MM.1S (cell line): ENCODE measurements around the gene PKIG.

Experiments used
- DNase-seq: peaks from one replicate; pipeline ENCODE4 v3.0.0-alpha.2; 2015
- H2AFZ ChIP-seq: fragments of 300-600 bp; sonication (generic); 2 replicates; pipeline ENCODE4 v1.6.0; 2016; ENCODE audit warnings: antibody characterized with exemption, low read length
- H3F3A ChIP-seq: fragments of 300-600 bp; sonication (generic); 2 replicates; pipeline ENCODE4 v1.6.1; 2016; ENCODE audit warnings: mild to moderate bottlenecking, antibody characterized with exemption, low read length, moderate library complexity, mixed read lengths; ENCODE audit not compliant: insufficient read depth
- H3K27ac ChIP-seq: fragments of 300-600 bp; sonication (generic); 2 replicates; pipeline ENCODE4 v1.5.1; 2016; ENCODE audit warnings: mild to moderate bottlenecking, low read length
- H3K27me3 ChIP-seq: fragments of 300-600 bp; sonication (generic); replicated peaks from 2 replicates; pipeline ENCODE4 v1.6.0; 2016; ENCODE audit warnings: low read length; ENCODE audit not compliant: insufficient read depth
- H3K36me3 ChIP-seq: fragments of 300-600 bp; sonication (generic); replicated peaks from 2 replicates; pipeline ENCODE4 v1.6.1; 2016; ENCODE audit warnings: mild to moderate bottlenecking, low read length, mixed read lengths; ENCODE audit not compliant: insufficient read depth
- H3K4me1 ChIP-seq: fragments of 300-600 bp; sonication (generic); 2 replicates; pipeline ENCODE4 v1.6.1; 2016; ENCODE audit warnings: low read length, mixed read lengths
- H3K4me2 ChIP-seq: fragments of 300-600 bp; sonication (generic); 2 replicates; pipeline ENCODE4 v1.6.0; 2016; ENCODE audit warnings: low read depth, low read length
- H3K4me3 ChIP-seq: fragments of 300-600 bp; sonication (generic); 2 replicates; pipeline ENCODE4 v1.5.1; 2016; ENCODE audit warnings: low read length, mixed read lengths
- H3K79me2 ChIP-seq: fragments of 300-600 bp; sonication (generic); 2 replicates; pipeline ENCODE4 v1.6.1; 2016; ENCODE audit warnings: mixed run types, low read length, mixed read lengths
- H3K9ac ChIP-seq: fragments of 300-600 bp; sonication (generic); 2 replicates; pipeline ENCODE4 v1.6.1; 2016; ENCODE audit warnings: low read length, mixed read lengths
- H3K9me2 ChIP-seq: fragments of 300-600 bp; sonication (generic); replicated peaks from 2 replicates; pipeline ENCODE4 v1.6.1; 2016; ENCODE audit warnings: mild to moderate bottlenecking, low read length, mixed read lengths; ENCODE audit not compliant: insufficient read depth
- H3K9me3 ChIP-seq: fragments of 300-600 bp; sonication (generic); replicated peaks from 2 replicates; pipeline ENCODE4 v1.6.1; 2016; ENCODE audit warnings: mild to moderate bottlenecking, low read length, mixed read lengths; ENCODE audit not compliant: insufficient read depth
- H4K20me1 ChIP-seq: fragments of 300-600 bp; sonication (generic); 2 replicates; pipeline ENCODE4 v1.6.1; 2016; ENCODE audit warnings: mild to moderate bottlenecking, low read length, moderate library complexity, mixed read lengths; ENCODE audit not compliant: insufficient read depth
- EZH2 ChIP-seq: fragments of 300-600 bp; sonication (generic); optimal IDR thresholded peaks from 2 replicates; pipeline ENCODE3; 2017; ENCODE audit warnings: low read depth, mild to moderate bottlenecking, antibody characterized with exemption, low read length, mixed read lengths
- EZH2phosphoT487 ChIP-seq: fragments of 300-600 bp; sonication (generic); IDR thresholded peaks from 2 replicates; pipeline ENCODE4 v1.6.1; 2018; ENCODE audit warnings: antibody characterized with exemption, low read length
- TF ChIP-seq, protein P1 (sequence below): fragments of 300-600 bp; sonication (generic); IDR thresholded peaks from 2 replicates; pipeline ENCODE4 v1.5.1; 2016; ENCODE audit warnings: antibody characterized with exemption, low read length, mixed read lengths

The PKIG gene

DNA sequence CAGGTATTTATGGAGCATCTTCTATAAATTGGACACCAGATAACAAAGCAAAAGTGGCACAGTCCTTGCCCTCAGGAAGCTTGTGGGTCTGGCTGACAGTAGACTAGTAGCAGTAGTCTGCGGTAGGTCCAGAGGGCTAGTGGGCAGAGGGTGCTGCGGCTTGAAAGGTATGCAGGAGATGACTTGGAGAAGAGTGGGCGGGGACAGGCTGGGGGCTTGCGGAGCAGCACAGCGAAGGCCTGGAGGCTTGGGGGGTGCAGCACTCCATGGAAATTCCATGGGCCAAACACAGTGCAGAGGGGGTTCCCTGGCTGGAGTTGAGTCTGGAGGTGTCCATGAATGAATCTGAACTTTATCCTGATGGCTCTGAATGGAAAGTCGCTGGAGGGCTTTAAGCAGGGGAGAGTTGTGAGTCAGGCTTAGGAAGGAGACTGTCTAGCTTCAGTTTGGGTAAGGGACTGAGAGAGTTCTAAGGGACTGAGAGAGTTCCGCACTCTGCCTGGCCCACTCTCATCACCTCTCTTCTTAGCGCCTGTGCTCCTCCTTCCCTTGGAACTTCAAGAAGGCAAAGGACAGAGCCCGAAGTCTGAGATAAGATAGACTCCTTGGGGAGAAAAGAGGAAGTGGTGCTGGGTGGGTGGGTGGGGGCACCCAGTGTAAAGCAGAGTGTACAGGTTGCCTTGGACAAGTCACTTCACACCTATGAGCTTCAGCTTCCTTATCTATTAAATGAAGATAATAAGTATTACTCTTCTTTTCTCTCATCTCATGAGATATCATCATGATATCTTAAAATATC, 8.8 kb downstream of the PKIG start:
- Histone ChIP-seq H3K4me3 (no peak overlapping the region), H3K9ac (no peak overlapping the region), H3K9me2 (no peaks in the 10 kb centered on the region), H3K4me2 (no peak overlapping the region), H3K36me3 (no peaks in the 10 kb centered on the region), H3K4me1 (no peaks in the 10 kb centered on the region), H3K27me3 (no peaks in the 10 kb centered on the region), H3K9me3 (no peaks in the 10 kb centered on the region), H3F3A (no peaks in the 10 kb centered on the region), H3K27ac (no peak overlapping the region), H4K20me1 (no peaks in the 10 kb centered on the region), H2AFZ (no peak overlapping the region), H3K79me2 (no peaks in the 10 kb centered on the region)
- TF ChIP-seq EZH2 (no peak), EZH2phosphoT487 (no peak)
- TF ChIP-seq, protein P1, sequence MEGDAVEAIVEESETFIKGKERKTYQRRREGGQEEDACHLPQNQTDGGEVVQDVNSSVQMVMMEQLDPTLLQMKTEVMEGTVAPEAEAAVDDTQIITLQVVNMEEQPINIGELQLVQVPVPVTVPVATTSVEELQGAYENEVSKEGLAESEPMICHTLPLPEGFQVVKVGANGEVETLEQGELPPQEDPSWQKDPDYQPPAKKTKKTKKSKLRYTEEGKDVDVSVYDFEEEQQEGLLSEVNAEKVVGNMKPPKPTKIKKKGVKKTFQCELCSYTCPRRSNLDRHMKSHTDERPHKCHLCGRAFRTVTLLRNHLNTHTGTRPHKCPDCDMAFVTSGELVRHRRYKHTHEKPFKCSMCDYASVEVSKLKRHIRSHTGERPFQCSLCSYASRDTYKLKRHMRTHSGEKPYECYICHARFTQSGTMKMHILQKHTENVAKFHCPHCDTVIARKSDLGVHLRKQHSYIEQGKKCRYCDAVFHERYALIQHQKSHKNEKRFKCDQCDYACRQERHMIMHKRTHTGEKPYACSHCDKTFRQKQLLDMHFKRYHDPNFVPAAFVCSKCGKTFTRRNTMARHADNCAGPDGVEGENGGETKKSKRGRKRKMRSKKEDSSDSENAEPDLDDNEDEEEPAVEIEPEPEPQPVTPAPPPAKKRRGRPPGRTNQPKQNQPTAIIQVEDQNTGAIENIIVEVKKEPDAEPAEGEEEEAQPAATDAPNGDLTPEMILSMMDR: no peak
- DNase-seq: no peak

DNA sequence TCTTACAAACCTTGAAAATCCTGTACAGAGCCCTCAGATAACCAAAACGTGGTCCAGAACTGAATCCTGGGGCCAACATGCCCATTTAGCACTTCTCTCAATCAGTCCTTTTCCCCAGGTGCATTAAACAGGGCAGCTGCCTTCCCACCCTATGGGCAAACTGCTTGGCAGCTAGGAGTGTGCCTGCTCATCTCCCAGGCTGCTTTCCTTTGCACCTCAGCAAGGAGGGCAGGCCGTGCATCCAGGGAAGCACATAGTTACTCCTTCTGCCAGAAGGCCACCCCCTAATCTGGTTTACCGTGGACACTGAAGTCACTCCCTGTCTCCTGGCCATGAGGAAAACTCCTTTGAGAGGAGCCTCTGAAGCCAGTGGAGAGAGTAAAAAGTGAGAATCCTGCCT, 10.0 kb downstream of the PKIG start:
- no peak overlapping the region for H3K27ac ChIP-seq
- no peaks in the 10 kb centered on the region for H4K20me1 ChIP-seq
- H3F3A ChIP-seq: no peaks in the 10 kb centered on the region
- H3K4me1 ChIP-seq: no peaks in the 10 kb centered on the region
- TF ChIP-seq, protein P1: no peak
- TF ChIP-seq EZH2phosphoT487: no peak
- TF ChIP-seq EZH2: no peak
- no peak overlapping the region for H2AFZ ChIP-seq
- H3K36me3 ChIP-seq: no peaks in the 10 kb centered on the region
- H3K9ac ChIP-seq: no peak overlapping the region
- no peaks in the 10 kb centered on the region for H3K9me2 ChIP-seq
- H3K27me3 ChIP-seq: no peaks in the 10 kb centered on the region
- H3K9me3 ChIP-seq: no peaks in the 10 kb centered on the region
- H3K79me2 ChIP-seq: no peaks in the 10 kb centered on the region
- H3K4me3 ChIP-seq: no peak overlapping the region
- no peak for DNase-seq
- H3K4me2 ChIP-seq: no peak overlapping the region

DNA sequence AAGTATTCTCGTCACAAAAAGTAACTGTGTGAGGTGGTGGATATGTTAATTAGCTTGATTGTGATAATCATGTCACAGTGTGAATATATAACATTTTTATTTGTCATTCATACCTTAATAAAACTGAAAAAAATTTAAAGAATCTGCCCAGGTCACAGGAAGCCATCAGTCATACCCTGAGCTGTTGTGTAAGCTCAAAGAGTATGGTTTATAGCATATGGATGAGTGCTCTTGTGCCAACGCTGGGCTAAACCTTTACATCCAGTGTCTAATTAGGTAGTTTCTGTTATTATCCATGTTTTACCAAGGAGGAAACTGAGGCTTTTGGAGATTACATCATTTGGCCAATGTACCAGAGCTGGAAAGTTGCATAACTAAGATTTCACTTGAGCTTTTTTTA, 11.4 kb downstream of the PKIG start:
- Histone ChIP-seq H4K20me1 (no peaks in the 10 kb centered on the region), H3K27ac (no peak overlapping the region), H3K4me2 (no peak overlapping the region), H3K4me1 (peaks cover 10% of the 10 kb centered on the region), H3K9me3 (no peaks in the 10 kb centered on the region), H2AFZ (no peak overlapping the region), H3K9ac (no peak overlapping the region), H3K79me2 (no peaks in the 10 kb centered on the region), H3K4me3 (no peak overlapping the region), H3F3A (no peaks in the 10 kb centered on the region), H3K9me2 (no peaks in the 10 kb centered on the region), H3K27me3 (no peaks in the 10 kb centered on the region), H3K36me3 (no peaks in the 10 kb centered on the region)
- no peak for DNase-seq
- TF ChIP-seq, protein P1: no peak
- TF ChIP-seq EZH2 (no peak), EZH2phosphoT487 (no peak)
